OCI-M2 (cell line): Measurements from ENCODE around the gene FLCN.

ENCODE experiments used
- DNase-seq: peaks from one replicate; lab custom pipeline; 2025; ENCODE audit not compliant: unreplicated experiment; lab: John Stamatoyannopoulos, UW

FLCN gene

DNA sequence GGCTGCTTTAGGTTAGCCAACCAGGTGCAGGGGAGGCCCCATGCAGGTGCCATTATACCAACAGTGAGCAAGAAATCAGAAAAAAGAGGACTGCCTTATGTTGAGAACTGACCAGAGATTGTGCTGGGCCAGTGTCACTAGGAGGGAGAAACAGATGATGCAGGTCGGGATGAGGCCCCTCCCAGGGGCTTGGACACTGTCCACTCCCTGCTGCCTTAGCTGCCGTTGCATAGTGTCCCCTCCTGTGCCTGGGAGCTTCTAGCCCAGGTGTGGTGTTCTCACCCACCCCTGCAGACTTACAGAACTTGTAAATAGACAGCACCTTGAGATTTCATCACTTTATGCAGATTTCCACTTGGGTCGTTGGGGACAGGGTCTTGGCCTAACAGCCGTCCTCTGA, 67.6 kb downstream of the FLCN start:
- no peak for DNase-seq

DNA sequence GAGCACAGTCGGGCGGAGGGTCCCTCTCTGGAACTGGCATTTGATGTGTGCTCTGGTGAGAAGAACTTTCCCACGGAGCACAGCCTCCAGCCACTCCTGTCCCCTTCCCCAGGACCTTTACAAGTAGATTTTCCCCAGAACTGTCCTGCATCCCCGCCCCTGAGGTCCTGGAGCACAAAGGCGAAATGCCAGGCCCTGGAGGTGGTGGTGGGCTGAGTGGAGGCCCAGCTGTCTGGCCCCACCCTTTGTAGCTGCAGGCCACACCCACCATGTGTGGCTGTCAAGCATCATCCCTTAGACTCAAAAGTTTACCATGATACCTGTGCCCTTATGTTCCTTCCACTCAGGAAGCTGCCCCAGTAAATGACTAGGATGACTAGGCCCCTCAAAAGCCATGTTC, 68.6 kb downstream of the FLCN start:
- no peak for DNase-seq

DNA sequence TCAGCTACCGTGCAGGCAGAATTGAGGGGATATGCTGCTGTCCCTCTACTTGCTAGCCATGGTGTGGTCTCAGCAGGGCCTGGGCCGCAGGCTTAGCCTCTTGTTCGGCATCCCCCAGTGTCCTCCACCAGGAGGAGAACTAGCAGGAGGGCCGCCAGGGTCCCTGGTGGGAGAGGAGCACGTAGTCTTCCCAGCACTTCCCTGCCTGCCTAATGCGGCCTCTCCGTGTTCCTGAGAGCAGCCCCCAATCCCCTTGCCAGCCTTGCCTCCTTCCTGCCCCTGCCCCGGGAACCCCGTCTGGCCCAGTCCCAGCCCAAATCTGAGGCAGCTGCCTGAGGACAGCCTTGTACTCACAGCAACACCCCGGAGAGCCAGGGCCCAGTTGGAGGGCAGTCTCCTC, 69.0 kb downstream of the FLCN start:
- no peak for DNase-seq

DNA sequence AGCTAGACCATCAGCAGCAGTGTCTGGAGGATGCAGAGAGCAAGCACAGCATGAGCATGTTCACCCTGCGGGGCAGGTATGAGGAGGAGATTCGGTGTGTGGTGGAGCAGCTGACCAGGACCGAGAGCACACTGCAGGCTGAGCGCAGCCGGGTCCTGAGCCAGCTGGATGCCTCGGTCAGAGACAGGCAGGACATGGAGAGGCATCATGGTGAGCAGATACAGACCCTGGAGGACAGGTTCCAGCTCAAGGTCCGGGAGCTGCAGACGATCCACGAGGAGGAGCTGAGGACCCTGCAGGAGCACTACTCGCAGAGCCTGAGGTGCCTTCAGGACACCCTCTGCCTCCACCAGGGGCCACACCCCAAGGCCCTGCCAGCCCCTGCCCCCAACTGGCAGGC, 69.6 kb downstream of the FLCN start:
- no peak for DNase-seq

DNA sequence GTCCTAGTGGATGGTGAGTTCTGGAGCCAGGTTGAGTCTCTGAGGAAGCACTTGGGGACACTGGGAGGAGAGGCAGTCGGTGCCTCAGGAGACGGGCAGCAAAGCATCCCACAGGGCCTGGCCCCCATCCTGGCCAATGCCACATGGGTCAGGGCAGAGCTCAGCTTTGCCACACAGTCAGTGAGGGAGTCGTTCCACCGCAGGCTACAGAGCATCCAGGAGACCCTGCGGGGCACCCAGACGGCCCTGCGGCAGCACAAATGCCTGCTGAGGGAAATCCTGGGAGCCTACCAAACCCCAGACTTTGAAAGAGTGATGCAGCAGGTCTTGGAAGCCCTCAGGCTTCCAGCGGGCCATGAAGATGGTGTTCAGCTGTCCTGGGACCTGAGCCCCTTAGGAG, 70.5 kb downstream of the FLCN start:
- no peak for DNase-seq

DNA sequence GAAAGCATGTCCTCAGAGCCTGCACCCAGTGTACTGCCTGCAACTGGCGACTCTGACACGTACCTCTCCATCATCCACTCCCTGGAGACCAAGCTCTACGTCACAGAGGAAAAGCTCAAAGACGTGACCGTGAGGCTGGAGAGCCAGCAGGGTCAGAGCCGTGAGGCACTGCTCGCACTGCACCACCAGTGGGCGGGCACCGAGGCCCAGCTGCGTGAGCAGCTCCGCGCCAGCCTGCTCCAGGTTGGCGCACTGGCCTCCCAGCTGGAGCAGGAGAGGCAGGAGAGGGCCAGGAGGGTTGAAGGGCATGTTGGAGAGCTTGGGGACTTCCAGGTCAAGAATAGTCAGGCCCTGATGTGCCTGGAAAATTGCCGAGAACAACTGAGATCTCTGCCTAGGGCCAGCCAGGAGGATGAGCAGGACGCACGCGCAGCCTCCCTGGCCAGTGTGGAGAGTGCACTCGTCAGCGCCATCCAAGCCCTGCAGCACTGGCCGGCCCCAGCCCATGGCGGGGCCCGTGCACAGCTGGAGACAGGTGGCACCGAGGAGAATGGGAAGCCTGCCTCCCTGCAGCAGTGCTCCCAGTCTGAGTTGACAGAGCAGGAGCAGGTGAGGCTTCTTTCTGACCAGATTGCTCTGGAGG, 71.2 kb downstream of the FLCN start:
- DNase-seq: no peak

DNA sequence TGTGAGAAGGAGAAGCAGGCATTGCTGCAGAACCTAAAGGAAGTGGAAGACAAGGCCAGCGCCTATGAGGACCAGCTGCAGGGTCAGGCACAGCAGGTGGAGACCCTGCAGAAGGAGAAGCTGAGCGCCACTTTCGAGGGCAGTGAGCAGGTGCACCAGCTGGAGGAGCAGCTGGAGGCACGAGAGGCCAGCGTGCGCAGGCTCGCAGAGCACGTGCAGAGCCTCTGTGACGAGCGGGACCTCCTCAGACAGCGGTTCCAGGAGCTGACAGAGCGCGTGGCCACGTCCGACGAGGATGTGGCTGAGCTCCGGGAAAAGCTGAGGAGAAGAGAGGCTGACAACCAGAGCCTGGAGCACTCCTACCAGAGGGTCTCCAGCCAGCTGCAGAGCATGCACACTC, 72.3 kb downstream of the FLCN start:
- no peak for DNase-seq

DNA sequence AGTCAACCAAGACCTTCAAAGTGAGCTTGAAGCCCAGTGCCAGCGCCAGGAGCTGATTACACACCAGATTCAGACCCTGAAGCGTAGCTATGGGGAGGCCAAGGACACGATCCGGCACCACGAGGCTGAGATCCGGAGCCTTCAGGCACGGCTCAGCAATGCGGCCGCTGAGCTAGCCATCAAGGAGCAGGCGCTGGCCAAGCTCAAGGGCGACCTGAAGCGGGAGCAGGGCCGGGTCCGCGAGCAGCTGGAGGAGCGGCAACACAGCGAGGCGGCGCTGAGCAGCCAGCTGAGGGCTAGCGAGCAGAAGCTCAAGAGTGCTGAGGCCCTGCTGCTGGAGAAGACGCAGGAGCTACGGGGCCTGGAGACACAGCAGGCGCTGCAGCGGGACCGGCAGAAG, 72.8 kb downstream of the FLCN start:
- DNase-seq: no peak
